Breast epithelium (tissue), 4 donors: ENCODE results near the gene DIS3L2. TPM values are rescaled to one million over a fixed set of nuclear protein-coding genes. Genes with fewer than 3 reads are reported as not detected.

ENCODE experiments used
- DNase-seq, 2 donors: peaks; one replicate each; pipeline ENCODE4 v3.0.0-alpha.2; 2019; ENCODE audit warnings: low spot score in 2 of 2
- H3K27ac ChIP-seq, 2 donors: fragments of 200-600 bp; sonication (generic) in 1 of 2; one replicate each; pipeline ENCODE4 v1.5.1; 2016 to 2019; ENCODE audit warnings: mild to moderate bottlenecking in 1 of 2
- H3K27me3 ChIP-seq, 2 donors: fragments of 200-600 bp; sonication (generic) in 1 of 2; one replicate each; pipeline versions ENCODE4 v1.5.1 to v1.6.0; 2017 to 2019; ENCODE audit warnings: control low read depth in 1 of 2, mild to moderate bottlenecking in 1 of 2
- H3K36me3 ChIP-seq: fragments of 200-600 bp; one replicate; pipeline ENCODE4 v1.5.1; 2019
- H3K4me1 ChIP-seq, 2 donors: fragments of 200-600 bp; sonication (generic); one replicate each; pipeline ENCODE4 v1.5.1; 2016 to 2019; ENCODE audit warnings: control low read depth in 1 of 2
- H3K4me3 ChIP-seq, 3 donors: fragments of 200-600 bp; sonication (generic); 1 replicate in 2 of 3; 2 replicates in 1 of 3; pipeline ENCODE4 v1.5.1; 2016 to 2019; ENCODE audit warnings: mild to moderate bottlenecking in 3 of 3, moderate library complexity in 2 of 3
- H3K9me3 ChIP-seq, 2 donors: fragments of 200-600 bp; sonication (generic) in 1 of 2; one replicate each; pipeline ENCODE4 v1.5.1; 2016 to 2019; ENCODE audit warnings: control low read depth in 1 of 2
- POLR2A ChIP-seq: fragments of 450-650 bp; IDR thresholded peaks from one replicate; pipeline ENCODE4 v1.6.1; 2016; ENCODE audit warnings: antibody characterized with exemption, mild to moderate bottlenecking, moderate library complexity
- POLR2AphosphoS5 ChIP-seq, 3 donors: sonication (generic); formaldehyde crosslinking; IDR thresholded peaks; one replicate each; pipeline ENCODE4 v1.6.1; 2017; ENCODE audit warnings: antibody characterized with exemption in 3 of 3
- intact Hi-C: fragments of 100-400 bp; cut with DNase I; formaldehyde crosslinking; loops from one replicate; pipeline ENCODE4 v1.15.1; 2023; ENCODE audit warnings: low total_unique reads
- total RNA-seq, 3 donors: library from RNA; depleted of rRNA; stranded (reverse); fragments of >200 nt; gene quantifications; one replicate each; pipeline ENCODE4 v1.1.0, GENCODE V29; 2016
- TF ChIP-seq, protein P1 (sequence below), 3 donors: fragments of 450-650 bp; IDR thresholded peaks; one replicate each; pipeline ENCODE4 v1.5.1; 2016 to 2017; ENCODE audit warnings: antibody characterized with exemption in 3 of 3, mild to moderate bottlenecking in 3 of 3, moderate library complexity in 3 of 3

DIS3L2 gene
- total RNA-seq, 3 donors from 2014 or later: 19.2 to 38.9 (median 33.4) TPM

DNA sequence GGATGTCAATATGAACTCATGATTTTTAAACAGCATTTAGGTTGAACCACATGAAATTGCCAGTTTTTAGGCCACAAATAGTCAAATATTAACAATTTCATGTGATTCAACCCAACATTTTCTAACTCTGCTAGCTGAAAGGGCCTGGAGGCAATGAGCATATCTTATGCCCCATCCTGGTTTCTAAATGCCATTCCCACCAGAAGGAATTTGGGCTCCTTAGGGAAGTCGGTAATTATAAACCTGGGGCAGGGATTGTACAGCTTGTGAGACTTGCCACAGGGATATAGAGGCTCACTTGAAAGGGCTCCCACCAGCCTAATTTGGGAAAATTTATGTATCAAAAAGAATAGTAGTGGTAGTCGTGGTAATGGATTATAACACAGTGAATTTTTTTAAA is 238.7 kb downstream of the DIS3L2 start:
- Histone ChIP-seq H3K36me3 (no peaks in the 10 kb centered on the region), H3K27me3 (no peaks in the 10 kb centered on the region), H3K4me3 (no peak overlapping the region), H3K4me1 (no peaks in the 10 kb centered on the region), H3K27ac (no peak overlapping the region), H3K9me3 (peaks cover 0 to 3% of the 10 kb centered on the region in 2 donors)
- intact Hi-C loops: no loop called here
- DNase-seq: no peak
- TF ChIP-seq, protein P1, sequence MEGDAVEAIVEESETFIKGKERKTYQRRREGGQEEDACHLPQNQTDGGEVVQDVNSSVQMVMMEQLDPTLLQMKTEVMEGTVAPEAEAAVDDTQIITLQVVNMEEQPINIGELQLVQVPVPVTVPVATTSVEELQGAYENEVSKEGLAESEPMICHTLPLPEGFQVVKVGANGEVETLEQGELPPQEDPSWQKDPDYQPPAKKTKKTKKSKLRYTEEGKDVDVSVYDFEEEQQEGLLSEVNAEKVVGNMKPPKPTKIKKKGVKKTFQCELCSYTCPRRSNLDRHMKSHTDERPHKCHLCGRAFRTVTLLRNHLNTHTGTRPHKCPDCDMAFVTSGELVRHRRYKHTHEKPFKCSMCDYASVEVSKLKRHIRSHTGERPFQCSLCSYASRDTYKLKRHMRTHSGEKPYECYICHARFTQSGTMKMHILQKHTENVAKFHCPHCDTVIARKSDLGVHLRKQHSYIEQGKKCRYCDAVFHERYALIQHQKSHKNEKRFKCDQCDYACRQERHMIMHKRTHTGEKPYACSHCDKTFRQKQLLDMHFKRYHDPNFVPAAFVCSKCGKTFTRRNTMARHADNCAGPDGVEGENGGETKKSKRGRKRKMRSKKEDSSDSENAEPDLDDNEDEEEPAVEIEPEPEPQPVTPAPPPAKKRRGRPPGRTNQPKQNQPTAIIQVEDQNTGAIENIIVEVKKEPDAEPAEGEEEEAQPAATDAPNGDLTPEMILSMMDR (IDR thresholded peaks at IDR 0.05): no peak
- TF ChIP-seq POLR2AphosphoS5 (IDR thresholded peaks at IDR 0.05): no peak
- TF ChIP-seq POLR2A: no peak

DNA sequence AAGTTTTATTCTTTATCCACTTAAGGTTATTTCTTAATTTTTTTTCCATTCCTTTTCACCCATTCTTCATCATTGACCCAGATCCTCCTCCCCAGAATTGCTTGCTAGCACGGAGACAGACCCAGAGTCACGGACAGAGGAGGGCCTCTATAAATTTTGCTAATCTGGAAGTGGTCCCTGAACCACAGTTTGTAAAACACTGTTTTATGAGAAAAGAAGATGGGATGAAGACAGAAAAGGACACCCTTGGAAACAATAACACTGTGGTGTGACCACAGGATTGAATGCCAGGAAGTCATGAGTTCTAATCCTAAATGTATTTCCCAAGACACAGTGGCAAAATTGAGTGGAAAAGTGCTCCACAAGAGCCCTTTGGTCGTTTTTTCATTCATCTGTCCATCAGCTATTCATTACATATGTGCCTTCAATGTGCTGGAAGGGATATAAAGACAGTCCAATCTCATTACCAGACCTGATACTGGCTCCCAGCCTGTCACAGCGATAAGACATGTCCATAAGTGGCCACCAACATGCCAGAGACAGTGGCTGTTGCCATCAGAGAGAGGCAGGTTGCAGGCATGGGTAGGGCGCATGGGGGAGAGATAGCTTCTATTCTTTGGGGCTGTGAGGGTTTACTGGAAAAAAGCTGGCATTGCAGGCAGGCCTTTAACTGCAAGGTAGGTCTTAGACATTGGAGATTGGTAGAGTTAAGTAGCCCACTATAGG is 241.8 kb downstream of the DIS3L2 start:
- H3K9me3 ChIP-seq: no peaks in the 10 kb centered on the region
- no peak overlapping the region for H3K27ac ChIP-seq
- no peaks in the 10 kb centered on the region for H3K4me1 ChIP-seq
- no peak overlapping the region for H3K4me3 ChIP-seq
- intact Hi-C loops: no loop called here
- no peaks in the 10 kb centered on the region for H3K27me3 ChIP-seq
- TF ChIP-seq, protein P1 (IDR thresholded peaks at IDR 0.05): no peak
- TF ChIP-seq POLR2A (no peak), POLR2AphosphoS5 (IDR thresholded peaks at IDR 0.05) (no peak)
- H3K36me3 ChIP-seq: no peaks in the 10 kb centered on the region
- DNase-seq: no peak

DNA sequence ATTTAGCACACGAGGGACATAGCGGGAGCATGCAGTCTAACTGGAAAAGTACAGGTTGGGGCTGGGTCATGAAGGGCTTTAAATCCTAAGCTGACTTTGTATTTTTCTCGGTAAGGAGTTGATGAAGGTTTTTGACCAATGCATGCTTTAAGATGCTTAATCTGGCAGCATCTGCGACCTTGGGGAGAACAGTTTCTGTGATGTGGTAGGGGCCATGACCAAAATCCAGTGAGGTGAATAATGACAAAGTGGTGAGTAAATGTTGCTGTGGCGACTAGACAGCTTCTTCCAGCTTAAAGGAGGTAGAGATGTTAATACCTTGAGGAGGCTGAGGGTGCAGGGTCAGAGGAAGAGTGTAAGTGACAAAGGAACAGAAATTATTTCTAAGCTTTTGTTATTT is 242.4 kb downstream of the DIS3L2 start:
- Histone ChIP-seq H3K36me3 (no peaks in the 10 kb centered on the region), H3K4me3 (no peak overlapping the region), H3K27me3 (no peaks in the 10 kb centered on the region), H3K4me1 (no peaks in the 10 kb centered on the region), H3K27ac (no peak overlapping the region), H3K9me3 (no peaks in the 10 kb centered on the region)
- intact Hi-C loops: no loop called here
- no peak for DNase-seq
- TF ChIP-seq POLR2AphosphoS5 (IDR thresholded peaks at IDR 0.05): no peak
- TF ChIP-seq, protein P1 (IDR thresholded peaks at IDR 0.05): no peak
- TF ChIP-seq POLR2A: no peak

DNA sequence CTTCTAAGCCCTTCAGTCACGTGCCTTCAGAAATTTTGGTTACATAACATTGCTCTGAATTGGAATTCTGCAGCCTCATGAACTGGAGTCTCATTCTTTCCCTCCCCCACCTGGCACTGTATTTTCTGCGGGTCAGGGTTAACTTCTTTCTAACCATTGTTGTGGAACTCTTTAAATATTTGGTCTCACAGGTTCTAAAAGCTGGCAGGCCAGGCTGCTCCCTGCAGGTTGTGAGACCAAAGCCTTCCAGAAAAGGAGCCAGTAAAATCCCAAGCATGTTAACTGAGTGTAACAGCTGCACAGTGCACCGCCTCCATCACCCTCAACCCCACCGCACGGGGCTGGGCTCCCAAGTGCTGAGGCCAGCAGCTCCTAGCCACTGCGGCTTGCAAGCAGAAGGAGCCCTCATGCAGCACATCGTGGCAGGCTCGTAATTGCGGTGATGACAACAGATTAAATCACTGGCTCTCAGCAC is 243.0 kb downstream of the DIS3L2 start:
- intact Hi-C loops: no loop called here
- TF ChIP-seq, protein P1 (IDR thresholded peaks at IDR 0.05): no peak
- TF ChIP-seq POLR2A (no peak), POLR2AphosphoS5 (IDR thresholded peaks at IDR 0.05) (no peak)
- peak overlapping the region in 1 of 3 donors; percentile 17 for H3K4me3 ChIP-seq
- no peak for DNase-seq
- no peaks in the 10 kb centered on the region for H3K9me3 ChIP-seq
- H3K27me3 ChIP-seq: no peaks in the 10 kb centered on the region
- H3K36me3 ChIP-seq: no peaks in the 10 kb centered on the region
- no peak overlapping the region for H3K27ac ChIP-seq
- H3K4me1 ChIP-seq: no peaks in the 10 kb centered on the region

DNA sequence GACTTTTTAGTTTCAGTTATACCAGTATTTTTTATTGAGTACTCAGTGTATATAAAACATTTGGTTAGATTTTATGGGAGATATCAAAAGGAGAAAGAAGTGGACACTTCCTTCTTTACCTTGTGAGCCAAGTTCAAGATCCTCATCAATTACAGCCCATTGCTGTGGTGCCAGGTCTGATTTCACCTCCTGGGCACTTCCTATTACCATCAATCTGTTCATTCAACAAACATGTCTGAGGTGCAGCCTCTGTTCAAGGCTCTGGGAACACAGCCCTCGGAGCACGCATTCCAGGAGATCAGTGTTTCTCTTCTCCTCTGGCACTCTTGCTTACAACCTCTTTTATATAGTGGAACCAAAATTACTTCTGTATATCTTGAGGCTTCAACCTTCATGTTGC is 245.7 kb downstream of the DIS3L2 start:
- TF ChIP-seq POLR2AphosphoS5 (IDR thresholded peaks at IDR 0.05) (no peak), POLR2A (no peak)
- TF ChIP-seq, protein P1 (IDR thresholded peaks at IDR 0.05): no peak
- no peak overlapping the region for H3K4me3 ChIP-seq
- no peaks in the 10 kb centered on the region for H3K36me3 ChIP-seq
- DNase-seq: no peak
- H3K27ac ChIP-seq: no peak overlapping the region
- H3K9me3 ChIP-seq: no peaks in the 10 kb centered on the region
- H3K4me1 ChIP-seq: no peaks in the 10 kb centered on the region
- intact Hi-C loops: no loop called here
- no peaks in the 10 kb centered on the region for H3K27me3 ChIP-seq
